Stimulated activated CD8-positive, alpha-beta memory T cell treated with anti-CD3 and anti-CD28 coated beads, Interleukin-2, amount 100 ng/mL, for 1 hour (primary cell): ENCODE results near the gene ACOT7.

ENCODE experiments used
- DNase-seq, 2 donors: peaks; one replicate each; pipeline ENCODE4 v3.0.0-alpha.2; 2020; ENCODE audit warnings: low read depth in 2 of 2

Gene ACOT7

DNA sequence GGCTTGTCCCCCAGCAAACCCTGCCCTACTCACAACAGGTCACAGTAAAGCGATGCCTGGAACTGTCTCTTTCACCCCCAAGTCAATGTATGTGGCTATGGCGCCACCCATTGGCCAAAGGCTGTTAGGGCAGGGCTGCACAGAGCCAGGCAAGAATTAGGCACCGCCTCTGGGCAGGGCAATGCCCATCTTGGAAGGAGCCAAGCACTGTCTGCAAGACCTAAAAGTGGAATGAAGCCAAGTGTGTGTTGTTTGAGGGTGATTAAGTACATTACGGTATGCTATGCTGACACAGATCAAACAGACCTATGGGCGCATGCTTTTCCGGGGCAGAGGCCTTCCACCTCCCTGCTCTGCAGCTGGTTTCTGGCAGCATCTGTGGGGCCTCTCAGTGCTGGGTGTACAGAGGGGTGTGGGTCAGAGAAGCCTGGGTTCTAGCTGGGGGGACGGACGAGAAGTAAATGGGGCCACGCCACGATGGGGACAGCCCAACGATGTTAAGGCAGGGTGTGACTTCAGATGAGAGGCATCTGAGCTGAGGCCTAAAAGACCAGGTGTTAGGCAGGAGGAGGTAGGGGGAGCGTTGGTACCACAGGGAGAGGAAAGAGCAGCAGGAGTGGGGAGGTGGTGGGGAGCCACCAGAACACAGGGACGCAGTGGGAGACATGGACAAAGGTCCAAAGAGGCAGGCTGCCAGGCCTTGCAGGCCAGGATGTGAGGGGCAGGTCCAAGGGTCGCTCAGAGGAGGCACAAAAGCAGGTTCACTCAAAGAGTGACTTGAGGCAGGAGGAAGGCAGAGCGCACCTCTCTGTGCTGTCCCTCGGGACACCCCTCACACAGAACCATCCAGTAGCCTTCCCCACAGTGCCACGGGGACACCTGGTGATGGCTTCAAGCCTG lies 49.8 kb downstream of the ACOT7 start:
- DNase-seq, result peak; percentile 19 to 35

DNA sequence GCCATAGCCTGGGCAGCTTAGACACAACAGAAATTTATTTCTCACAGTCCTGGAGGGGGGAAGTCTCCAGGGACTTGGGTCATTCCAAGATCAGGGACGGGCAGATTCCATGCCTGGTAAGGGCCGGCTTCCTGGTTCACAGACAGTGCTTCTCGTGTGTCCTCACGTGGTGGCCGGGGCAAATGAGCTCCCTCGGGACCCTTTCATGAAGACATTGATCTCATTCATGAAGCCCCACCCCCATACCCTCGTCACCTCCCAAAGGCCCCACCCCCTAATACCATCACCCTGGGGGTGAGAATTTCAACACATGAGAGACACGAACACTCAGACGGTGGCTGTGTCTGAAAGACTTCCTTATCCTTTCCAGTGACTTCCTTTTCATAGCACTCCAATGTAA lies 51.5 kb downstream of the ACOT7 start:
- no peak for DNase-seq

DNA sequence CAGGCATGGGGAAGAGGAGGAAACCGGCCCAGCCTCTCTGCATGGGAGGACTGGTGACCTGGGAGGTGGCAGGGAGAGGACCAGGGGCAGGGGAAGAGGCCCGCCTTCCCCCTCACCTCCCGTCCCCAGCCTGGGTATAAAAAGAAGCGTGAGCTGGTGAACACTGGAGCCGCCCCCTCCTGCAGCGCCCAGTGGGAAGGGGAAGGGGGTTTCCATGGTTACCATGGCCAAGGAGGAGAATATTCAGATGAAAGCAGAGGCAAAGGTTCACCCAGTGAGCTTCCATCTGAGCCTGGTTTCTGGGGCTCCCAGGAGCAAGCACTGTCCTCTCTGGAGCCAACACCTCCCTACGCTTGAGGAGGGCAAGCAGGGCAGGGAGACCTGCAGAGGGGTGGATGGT lies 54.9 kb downstream of the ACOT7 start:
- no peak for DNase-seq

DNA sequence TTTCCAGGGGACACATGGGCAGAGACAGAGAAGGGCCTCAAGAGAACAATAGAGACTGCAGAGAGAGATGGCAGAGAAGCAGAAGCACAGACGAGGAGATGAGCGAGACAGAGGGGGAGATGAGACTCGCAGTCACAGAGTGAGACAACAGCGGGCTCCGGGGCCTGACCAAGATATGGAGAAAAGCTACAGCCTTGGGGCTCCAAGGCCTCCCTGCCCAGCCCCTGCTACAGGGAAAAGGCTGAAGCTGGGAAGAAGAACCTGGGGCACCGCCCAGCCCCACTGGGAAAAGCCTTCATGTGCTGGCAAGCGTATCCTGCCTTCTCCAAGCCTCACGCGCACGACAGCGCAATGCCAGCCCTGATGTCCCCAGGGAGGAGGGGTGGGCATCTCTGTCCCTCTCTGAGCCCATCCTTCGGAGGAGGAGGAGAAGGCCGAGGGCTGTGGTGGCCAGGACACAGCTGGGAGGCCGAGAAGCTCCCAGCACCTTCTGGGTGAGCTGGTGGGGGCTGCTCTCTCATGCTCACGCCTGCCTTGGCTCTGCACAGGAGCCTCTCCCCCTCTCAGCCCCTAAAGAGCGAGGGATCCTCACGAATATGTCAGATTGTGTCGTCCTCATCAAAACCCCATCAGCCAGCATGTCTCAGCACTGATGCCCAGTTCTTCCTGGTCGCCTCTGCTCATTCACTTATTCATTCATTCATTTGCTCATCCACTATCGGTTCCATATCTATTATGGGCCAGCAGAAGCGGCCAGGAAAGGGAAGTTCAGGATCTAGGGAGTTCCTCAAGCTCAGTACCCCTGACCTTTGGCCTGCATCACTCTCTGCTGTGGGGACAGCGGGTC lies 56.6 kb downstream of the ACOT7 start:
- DNase-seq, result no peak

DNA sequence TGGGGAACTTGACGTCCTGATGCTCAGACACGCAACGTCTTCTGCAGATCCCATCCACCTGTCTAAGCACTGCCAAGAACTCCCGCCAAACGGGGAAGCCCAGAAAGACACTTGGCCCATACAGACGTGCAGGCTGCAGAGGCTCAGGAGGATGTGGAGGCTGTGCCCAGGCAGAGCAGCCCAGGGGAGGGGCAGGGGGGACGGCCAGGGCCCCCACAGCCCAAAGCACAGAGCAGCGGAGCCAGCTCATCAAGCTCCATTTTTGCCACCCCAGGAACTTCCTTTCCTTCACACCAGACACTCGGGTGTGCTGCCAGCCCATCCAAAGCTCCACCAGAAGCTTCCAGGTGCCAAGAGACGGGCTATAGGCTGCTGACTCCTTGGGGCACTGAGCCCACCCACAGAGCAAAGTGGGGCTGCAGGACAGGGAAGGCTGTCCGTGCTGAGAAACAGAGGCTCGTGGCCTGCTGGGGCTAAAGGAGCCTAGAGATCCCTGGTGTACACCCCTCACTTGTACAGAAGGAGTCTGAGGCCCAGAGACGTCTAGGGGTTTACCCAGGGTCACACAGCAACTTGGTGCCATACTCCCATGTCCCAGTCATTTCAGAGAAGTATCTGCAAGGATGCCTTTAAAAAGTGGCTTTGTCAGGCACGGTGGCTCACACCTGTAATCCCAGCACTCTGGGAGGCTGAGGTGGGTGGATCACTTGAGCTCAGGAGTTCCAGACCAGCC lies 59.1 kb downstream of the ACOT7 start:
- no peak for DNase-seq

DNA sequence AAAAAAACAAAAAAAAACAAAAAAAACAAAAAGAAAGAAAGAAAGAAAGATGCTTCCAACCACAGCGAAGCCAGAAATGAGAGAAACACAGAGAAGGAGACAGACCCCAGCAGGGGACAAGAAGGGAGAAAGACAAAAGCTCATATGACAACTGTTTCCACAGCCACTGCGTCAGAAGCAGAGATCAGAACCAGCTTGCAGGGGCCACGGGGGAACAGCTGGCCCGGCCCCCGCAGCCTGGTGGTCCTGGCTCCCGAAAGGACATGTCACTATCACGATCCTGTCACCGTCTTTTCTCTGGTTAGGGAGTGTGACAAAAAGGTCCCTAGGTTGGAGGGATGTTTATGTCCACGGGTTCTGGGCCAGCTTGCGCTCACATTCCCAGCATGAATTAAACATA lies 60.7 kb downstream of the ACOT7 start:
- DNase-seq, result no peak

DNA sequence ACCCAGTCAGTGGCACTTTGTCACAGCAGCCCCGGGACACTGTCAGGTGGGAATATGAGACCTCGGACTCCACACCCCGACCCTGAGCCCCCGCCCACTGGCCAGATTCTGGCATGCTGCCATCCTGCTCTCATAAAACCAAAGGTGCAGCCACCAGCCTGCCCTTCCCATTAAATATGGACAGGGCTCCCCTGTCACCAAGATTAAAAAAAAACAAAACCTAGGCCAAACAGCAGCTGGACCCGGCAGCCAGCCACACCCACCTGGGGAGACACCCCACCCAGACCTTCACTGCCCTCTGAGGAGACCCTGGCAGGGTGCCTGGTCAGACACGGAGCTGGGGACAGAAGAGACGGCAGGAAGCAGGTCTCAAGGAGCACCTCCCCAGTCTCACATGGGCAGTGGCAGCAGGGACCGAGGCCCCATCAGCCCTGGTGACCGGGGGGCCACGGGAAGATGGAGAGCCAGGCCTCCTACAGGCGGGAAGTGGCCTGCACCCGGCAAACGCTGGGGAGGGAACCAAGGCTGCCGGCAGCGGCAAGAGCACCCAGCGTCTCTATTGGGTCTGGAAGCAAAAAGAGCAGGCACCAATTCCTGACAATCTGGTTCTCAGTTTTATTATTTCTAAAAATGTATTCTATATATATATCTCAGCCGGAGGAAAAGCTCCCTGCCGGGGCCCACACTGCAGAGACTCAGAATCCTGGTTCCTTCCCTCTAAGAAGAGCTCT lies 61.9 kb downstream of the ACOT7 start:
- DNase-seq, result no peak

DNA sequence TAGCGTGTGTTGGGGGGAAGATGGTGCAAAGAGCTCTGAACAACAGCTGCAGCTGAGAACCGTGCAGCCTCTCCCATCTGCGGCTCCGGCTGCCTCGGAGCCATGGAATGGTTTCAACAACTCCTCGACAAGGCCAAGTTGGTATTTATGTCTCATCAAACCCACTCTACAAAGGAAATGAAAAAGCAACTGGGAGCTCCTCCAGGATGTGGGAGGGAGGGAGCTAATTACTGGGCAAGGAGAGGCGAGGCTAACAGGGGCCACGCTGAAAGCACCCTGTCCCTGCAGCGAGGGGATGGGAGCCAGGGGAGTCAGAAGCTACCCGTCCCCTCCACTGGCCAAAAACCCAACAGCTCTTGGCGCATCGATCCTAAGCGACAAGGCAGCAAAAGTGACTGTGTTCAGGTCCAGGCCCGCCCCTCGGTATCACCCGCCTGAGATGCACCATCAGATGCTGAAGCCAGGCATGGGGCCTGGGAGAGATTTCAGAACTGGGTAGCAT lies 63.1 kb downstream of the ACOT7 start:
- no peak for DNase-seq

DNA sequence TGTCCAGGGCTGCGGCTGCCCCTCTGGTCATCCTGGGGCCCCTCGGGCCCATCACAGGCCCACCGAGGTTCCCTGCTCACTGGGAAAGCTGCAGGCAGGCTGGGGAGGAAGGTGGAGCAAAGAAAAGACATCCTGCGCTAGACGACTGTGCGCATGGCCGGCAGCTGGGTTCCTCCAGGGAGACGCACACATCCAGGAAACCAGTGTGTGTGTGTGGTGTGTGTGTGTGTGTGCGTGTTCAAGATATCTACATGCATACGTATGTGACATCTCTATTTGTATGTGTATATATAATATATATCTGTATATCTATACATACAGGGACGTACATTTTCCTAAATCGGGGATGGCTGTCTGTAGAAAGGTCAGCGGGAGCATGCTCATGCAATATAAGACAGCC lies 63.7 kb downstream of the ACOT7 start:
- no peak for DNase-seq

DNA sequence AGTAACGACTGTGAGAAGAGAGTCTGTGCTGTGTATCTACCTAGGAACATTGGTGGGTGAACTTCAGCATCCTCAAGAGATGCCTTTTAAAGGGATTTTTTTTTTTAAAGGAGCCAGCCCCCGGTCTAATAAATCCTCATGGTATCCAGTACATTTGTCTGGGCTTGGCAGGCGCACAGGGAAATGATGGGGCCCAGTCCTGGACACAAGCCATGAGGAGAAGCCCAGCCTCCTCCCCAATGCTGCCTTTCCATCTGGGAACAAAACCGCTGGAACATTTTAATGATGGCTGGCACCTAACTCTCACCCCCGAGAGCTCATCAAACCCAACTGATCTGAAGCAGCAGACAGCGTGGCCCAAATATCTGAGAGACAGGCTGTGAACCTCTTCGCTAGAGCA lies 64.2 kb downstream of the ACOT7 start:
- no peak for DNase-seq

DNA sequence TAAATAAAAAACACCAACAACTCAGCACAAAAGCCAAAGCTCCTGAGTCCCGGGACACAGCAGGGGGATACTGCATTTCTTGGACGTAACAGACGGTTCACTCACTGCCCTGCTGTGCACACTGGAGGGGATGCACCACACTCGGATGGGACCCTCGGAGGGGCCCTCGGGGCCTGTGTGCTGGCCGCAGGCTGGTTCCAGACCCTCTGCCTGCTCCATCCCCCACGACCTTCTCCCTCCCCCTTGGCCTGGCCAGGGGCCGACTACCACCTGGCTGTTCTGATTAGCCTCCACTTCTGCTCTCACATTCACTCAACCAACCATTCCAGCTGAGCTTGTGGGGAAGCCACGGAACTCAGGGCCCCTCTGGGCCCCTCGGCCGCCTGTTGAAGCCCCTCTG lies 64.9 kb downstream of the ACOT7 start:
- DNase-seq, result no peak

DNA sequence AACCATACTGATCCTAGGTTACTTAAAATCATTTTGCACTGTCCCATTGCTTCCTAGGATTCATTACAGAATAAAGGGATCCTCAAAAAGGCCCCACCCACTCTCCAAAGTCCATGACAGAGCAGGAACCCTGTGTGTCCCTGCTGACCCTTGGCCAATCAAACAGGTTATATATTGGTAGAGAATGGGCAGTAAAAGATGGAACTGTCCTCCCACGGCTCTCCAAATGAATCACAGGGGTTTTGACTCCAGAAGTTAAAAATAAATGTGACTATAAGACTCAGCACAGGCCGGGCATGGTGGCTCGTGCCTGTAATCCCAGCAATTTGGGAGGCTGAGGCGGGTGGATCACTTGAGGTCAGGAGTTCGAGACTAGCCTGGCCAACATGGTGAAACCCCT lies 65.5 kb downstream of the ACOT7 start:
- no peak for DNase-seq

DNA sequence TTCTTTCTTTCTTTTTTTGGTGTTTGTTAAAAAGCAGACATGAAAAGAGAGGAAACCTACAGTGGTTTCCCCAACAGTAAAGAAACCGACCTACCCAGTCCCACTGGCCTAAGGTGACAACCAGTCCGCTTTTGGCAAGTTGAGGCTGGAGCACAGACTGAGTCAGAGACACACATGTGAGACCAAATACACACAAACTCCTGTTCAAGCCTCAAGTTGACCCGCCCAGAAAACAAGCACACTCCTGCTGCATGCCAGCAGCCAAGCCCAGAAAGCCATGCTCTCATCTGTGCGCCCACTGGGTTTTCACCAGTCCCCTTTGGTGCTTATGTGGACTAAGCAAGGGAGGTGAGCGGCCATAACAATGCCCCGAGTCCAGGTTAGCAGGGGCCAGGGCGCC lies 68.1 kb downstream of the ACOT7 start:
- DNase-seq, result no peak

DNA sequence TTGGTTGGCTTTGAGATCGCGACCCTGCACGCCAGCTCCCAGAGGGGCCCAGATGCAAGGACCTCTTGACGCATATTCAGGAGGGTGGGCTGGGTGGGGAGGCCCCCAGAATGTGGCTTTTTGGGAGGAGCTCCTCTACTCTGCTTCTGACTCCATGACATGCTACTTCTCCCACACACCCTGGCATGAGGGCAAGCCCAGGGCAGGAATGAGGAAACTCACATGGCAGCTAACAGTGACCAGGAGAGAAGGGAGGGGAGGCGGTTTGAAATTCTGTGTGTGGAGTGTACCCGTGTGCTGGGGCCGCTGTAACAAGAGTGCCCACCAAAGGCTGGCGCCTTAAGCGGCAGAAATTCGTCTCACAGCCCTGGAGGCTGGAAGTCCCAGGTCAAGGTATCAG lies 71.4 kb downstream of the ACOT7 start:
- no peak for DNase-seq

DNA sequence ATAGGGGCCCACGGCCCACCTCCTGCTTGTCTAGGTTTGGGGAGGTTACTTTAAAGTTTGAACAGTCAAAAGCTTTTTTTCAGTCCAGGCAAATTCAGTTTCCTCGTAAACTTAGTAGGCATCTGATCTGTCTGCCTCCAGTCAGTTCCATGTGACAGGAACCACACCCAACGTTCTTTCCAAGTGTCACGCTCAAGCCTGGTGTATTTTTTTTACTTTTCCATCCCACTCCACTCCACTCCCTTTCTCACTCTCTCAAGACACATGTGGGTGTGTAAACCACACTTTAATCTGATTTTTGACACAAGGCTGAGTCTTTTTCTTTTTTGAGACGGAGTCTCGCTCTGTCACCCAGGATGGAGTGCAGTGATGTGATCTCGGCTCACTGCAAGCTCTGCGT lies 72.4 kb downstream of the ACOT7 start:
- no peak for DNase-seq

DNA sequence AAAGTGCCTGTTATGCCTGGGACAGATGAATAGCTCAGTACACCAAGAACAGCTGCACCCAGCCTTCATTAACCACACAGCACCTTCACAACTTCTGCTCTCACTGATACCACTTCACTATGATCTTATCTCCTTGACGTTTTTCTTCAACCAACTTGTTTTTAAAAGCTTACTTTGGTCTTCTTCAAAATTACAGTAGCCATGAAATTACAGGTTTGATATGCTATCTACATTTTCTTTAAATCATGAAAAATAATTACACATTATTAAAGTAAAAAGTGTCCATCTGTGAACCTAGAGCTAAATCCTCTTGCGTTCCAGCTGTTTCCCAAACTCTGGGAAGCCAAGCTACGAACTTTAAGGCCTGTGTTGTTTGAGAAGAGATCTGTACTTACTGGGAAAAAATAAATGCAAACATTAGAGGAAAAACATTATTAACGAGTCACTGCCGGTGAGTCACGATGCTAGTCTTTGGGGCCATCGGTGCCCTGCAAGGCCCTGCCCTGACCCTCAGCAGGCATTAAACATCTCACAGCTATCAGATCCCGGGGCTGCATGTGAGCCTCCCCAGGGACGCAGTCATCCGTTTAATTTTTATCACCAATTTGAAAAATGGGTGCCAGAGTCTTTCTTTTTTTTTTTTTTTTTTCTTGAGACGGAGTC lies 76.3 kb downstream of the ACOT7 start:
- no peak for DNase-seq

DNA sequence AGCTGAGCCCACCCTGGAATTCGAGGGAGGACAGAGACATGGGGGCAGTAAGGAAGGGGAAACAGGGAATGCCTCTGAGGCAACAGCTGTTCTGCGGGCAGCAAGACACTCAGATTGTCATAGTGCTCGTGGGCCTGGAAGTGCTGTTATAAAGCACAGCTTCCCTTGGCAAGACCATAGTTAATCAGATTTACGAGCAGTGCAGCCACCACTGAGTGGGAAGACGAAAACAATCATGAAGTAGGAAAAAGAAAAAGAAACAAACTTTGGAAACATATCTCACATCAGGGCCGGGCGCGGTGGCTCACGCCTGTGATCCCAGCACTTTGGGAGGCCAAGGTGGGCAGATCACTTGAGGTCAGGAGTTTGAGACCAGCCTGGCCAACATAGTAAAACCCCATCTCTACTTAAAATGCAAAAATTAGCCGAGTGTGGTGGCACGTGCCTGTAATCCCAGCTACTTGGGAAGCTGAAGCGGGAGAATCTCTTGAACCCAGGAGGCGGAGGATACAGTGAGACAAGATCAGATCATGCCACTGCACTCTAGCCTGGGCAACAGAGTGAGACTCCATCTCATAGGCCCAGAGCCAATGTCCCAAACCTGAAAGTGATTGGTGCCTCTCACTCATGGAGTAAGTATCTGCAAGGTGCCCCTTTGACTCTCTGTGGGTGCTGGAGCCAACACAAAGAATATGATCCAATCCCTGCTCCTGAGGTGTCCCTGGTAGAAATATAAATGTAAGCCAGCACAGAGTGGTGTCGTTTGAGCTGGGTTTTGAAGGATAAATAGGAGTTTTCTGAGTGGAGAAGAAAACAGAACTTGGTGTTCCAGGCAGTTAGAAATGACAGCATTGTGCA lies 77.1 kb downstream of the ACOT7 start:
- DNase-seq, result no peak

DNA sequence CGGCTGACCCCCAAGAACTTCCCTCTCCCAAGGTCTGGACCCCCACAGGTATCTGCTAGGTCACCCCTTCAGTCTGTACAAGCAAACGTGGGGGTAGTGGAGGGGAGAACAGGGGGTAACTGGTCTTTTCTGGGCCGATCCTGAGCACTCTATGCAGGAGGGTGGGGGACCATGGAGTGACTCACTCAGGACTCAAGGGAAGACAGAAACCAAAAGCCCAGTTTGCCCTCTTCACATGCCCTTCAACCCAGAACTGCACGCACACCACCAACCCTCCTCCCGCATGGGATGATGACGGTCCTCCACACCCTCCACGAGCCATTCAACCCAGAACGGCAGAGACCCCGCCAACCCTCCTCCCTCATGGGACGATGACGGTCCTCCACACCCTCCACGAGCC lies 79.1 kb downstream of the ACOT7 start:
- no peak for DNase-seq

DNA sequence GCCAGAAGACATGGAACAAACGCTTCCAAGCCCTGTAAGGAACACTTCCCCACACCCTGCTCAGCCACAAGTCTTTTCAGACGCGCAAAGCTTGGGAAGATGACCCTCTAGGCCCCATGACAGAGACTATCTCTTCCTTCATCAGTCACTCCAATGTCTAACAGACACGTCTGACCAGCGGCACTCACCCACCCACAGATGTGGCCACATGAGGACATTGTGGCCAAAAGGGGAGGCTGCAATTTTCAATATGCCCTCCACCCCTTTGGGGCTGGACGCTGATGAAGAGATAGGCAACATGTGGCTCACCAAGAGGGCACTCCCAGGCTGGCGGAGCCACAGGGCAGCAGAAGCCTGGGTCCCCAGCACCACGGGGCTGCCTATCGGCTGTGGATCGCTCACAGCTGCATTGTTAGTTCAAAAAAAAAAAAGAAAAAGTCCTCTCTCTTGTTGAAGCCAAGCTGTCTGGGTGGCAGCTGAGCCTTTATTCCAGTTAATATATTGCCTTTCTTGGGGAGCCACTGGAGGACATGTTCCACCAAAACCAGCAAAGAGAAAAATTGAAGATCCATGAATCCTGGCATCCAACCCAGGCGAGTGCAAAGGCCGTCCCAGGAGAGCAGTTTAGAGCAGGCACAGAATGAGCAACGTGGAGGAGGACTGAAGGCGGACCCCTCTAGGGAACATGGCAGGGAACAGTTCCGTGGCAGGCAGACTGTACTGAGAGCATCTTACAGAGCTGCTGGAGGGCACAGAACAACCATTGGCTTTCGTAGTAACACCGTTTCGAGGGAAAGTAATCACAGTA lies 80.0 kb downstream of the ACOT7 start:
- no peak for DNase-seq
